ENCODE measurements around the gene CFAP126.
A peak's percentile ranks its signal among the peaks of the same experiment; 100 is the strongest.
"Not testable (repeated sequence)": the region's sequence is repeated elsewhere in the genome, so short reads cannot be mapped to it uniquely, and the experiment has no call there.

The CFAP126 gene

DNA sequence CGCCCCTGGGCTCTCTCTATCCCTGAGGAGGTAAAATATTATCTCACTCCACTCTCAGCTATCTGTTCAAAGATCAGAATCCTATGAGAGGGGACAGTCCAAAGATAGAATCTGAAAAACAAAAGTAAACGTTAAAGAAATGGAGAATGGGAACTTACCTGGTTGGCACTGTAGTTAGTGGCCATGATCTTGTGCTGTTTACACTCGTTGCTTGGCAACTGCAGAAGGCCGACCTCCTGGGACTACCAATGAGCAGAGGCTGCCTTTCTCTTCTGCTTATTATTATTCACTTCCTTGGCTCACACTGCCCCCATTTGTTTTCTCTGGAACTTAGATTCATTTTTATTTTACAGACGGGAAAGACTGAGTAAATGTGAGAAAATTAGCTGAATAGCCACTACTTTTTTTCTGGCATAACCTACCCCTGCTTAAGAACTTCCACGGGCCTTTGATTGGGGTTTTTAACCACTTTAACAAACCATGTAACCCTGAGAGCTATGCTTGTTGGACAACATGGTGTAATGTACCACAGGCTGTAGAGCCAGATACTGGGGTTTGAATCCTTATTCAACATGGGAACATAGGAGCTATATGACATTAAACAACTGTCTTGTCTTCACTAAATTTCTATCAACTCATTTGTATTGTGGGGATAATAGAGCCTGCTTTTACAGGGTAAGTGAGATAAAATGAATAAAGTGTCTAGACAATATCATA lies at the start of gene CFAP126:
TSS of gene CFAP126 (minus strand) at position 193 of the 717 bp plus-strand sequence. CDS start at position 185, 8 bp downstream.
- DNase-seq (ENCODE audit: low read depth) = no peak

DNA sequence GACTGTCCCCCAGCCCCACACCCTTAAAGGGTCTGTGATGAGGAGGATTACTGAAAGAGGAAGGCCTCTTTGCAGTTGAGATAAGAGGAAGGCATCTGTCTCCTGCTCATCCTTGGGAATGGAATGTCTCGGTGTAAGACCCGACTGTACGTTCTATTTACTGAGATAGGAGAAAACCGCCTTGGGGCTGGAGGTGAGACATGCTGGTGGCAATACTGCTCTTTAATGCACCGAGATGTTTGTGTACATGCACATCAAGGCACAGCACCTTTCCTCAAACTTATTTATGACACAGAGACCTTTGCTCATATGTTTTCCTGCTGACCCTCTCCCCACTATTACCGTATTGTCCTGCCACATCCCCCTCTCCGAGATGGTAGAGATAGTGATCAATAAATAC lies 45.4 kb upstream of the CFAP126 start:
- DNase-seq (ENCODE audit: low read depth) = not testable (repeated sequence)

DNA sequence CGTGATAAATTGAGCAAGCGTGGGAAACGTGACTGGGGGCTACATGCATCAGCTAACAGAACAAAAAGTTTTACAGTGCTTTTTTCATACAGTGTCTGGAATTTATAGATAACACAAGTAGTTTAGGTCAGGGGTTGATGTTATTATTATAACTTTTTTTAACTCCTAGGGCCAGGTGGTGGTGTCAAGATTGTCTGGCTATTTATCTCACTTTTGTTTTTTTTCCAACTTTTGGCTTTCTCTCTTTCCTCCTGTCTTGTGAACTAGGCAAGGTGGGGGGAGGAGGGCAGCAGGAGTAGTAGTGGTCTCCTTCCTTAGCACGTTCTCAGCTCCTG lies 42.9 kb upstream of the CFAP126 start:
- DNase-seq (ENCODE audit: low read depth) = not testable (repeated sequence)

GRCh38 chr1:161409848-161410635 lies 42.4 kb upstream of the CFAP126 start:
- not testable (repeated sequence) for DNase-seq (ENCODE audit: low read depth)

- no peak for DNase-seq (ENCODE audit: low read depth)
These were observed 40.9 kb upstream of the CFAP126 start for GRCh38 chr1:161408429-161409052.

DNA sequence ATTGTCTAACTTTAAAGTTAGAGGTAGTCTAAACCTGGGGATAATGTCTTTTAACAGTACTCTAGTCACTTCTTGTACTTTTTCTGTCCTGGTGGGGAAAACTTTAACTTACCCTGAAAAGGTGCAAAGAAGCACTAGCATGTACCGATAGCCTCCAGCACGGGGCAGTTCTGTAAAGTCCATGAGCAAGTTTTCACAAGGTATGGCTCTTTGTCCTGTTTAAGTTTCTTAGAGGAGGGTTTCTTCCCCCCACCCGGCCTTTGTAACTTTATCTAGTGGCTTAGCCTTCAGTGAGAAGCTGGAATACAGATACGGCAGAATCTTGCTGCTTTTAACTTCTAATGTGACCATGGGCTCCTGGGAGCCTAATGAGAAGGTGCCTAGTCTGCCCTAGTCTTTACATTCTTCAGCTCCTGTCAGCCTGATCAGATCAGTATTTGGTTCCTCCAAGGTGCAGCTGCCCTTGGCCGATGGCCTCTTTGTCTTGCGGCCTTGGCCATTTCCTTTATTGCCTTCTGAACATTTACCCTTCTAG lies 39.8 kb upstream of the CFAP126 start:
- no peak for DNase-seq (ENCODE audit: low read depth)

GRCh38 chr1:161406551-161406950 lies 38.9 kb upstream of the CFAP126 start:
- not testable (repeated sequence) for DNase-seq (ENCODE audit: low read depth)

DNA sequence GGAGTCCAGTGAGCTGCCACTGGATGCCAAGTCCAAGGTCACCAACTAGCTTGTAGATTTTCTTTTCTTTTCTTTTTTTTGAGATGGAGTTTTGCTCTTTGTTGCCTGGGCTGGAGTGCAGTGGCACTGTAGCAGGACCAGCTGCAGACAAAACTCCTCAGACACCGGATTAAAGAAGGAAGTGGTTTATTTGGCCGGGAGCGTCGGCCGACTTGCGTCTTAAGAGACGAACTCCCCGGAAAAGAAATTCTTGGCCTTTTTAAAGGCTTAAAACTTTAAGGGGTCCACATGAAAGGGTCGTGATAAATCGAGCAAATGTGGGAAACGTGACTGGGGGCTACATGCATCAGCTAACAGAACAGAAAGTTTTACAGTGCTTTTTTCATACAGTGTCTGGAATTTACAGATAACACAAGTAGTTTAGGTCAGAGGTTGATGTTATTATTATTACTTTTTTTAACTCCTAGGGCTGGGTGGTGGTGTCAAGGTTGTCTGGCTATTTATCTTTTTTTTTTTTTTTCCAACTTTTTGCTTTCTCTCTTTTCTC lies 36.4 kb upstream of the CFAP126 start:
- DNase-seq (ENCODE audit: low read depth) = no peak

- DNase-seq (ENCODE audit: low read depth) = no peak
These were observed 34.8 kb upstream of the CFAP126 start for GRCh38 chr1:161402446-161402845.

GRCh38 chr1:161399257-161399998 lies 31.8 kb upstream of the CFAP126 start:
- peak; percentile 93 for DNase-seq (ENCODE audit: low read depth)

- DNase-seq (ENCODE audit: low read depth) = no peak
These were observed 31.2 kb upstream of the CFAP126 start for GRCh38 chr1:161398900-161399256.

GRCh38 chr1:161397038-161397437 lies 29.4 kb upstream of the CFAP126 start:
- DNase-seq (ENCODE audit: low read depth) = not testable (repeated sequence)

- no peak for DNase-seq (ENCODE audit: low read depth)
These were observed 25.5 kb upstream of the CFAP126 start for GRCh38 chr1:161393151-161393550.

DNA sequence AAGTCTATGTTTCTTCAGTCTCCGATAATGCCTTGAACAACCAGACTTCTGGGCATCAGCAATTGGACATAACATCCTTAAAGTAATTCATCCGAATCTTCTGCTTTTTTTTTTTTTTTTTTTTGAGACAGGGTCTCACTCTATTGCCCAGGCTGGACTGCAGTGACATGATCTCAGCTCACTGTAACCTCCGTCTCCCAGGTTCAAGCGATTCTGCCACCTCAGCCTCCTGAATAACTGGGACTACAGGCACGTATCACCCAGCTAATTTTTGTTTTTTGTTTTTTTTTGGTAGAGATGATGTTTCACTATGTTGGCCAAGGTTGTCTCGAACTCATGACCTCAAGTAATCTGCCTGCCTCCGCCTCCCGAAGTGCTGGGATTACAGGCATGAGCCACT lies 23.9 kb upstream of the CFAP126 start:
- no peak for DNase-seq (ENCODE audit: low read depth)

- DNase-seq (ENCODE audit: low read depth) = not testable (repeated sequence)
These were observed 23.5 kb upstream of the CFAP126 start for GRCh38 chr1:161391136-161391535.

DNA sequence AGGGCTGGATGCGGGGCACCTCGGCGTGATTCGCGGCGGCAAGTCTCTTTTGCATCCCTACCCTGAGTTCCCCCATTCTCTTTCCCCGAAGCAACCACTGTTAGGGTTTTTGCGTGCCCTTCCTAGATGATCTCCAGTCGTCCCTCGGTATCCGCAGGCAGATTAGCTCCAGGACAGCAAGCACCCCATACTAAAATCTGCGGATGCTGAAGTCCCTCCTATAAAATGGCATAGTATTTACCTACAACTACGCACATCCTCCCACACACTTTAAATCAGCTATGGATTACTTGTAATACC lies 22.8 kb upstream of the CFAP126 start:
- no peak for DNase-seq (ENCODE audit: low read depth)

- DNase-seq (ENCODE audit: low read depth) = peak; percentile 98
These were observed 22.2 kb upstream of the CFAP126 start for GRCh38 chr1:161389691-161390558.

GRCh38 chr1:161389158-161389557 lies 21.5 kb upstream of the CFAP126 start:
- DNase-seq (ENCODE audit: low read depth) = not testable (repeated sequence)

DNA sequence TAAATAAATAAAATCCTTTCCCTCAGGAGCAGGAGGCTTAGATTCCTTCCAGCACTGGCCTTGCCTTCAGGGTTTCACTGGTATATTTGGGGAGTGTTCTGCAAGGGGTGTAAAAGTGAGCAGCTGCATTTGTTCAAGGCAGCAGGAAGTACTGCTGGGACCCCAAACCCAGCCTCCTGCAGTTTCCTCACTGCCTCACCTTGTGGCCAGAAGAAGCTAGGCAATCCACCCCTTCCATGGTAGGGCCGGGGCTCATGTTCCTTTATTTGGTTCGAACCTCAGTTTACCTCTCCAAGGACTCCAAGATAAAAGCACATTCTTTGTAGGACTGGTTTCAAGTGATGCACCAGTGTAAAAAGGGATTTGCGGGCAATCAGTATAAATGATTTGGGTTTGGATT lies 21.0 kb upstream of the CFAP126 start:
- DNase-seq (ENCODE audit: low read depth) = no peak

DNA sequence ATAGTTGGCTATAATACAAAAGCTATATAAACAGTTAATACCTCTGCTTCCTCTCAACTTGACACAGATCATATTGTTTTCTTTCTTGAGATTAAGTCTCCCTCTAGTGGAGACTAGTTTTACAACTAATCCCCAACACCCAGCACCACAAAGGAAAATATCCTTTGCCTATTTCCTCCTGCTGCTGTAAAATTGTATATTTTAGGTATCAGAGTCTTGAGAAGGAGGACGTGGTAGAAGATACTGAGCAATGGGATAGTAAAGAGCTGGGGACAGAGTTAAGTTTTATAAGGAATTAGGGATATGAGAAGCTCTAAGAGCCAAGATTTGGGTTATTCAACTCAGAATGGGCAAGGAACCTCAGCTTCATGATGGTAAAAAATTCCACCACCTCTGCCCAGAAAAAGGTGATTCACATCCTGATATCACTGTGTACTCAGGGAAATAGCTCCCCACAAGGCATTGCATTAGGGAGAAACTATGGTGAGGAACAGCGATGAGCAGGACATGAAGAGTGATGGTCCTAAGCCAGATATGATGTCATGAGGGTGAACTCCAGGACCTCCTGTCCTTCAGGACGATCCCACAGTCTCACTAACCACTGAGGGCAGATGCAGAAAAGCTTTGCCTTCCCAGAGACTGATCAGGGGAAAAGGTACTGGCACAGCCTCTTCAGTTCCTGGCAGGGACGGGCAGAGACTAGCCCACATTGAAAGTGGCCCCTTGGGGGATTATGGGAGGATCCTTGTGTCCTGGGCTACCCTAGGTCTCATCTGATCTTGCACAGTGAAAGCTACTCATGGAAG lies 14.7 kb upstream of the CFAP126 start:
- DNase-seq (ENCODE audit: low read depth) = no peak

Data from activated T-cell treated with anti-CD3 and anti-CD28 coated beads for 1 hour (primary cell).